GM12878 (cell line): Measurements from ENCODE around the gene EPDR1. TPM values are rescaled to one million over a fixed set of nuclear protein-coding genes. Genes with fewer than 3 reads are reported as not detected.

ENCODE experiments used
- ATAC-seq: fragments of 200-7000 bp; cut with Tn5 transposase; 3 replicates; pipeline ENCODE4 v1.9.1; 2020; ENCODE audit warnings: mild to moderate bottlenecking, moderate library complexity
- BruUV-seq: library from RNA; stranded (reverse); fragments of 400-500 nt; replicated peaks from 2 replicates; lab custom pipeline; 2021; lab: Mats Ljungman, UMichigan
- CTCF ChIA-PET: fragments of 300-600 bp; sonication (Branson Sonifier 250); formaldehyde crosslinking; extraction: SDS; loops from one replicate; lab custom pipeline; 2021; ENCODE audit warnings: inconsistent platforms; lab: Yijun Ruan, JAX
- POLR2A ChIA-PET: fragments of 350-600 bp; formaldehyde crosslinking; extraction: SDS; loops from one replicate; lab custom pipeline; 2021; ENCODE audit warnings: inconsistent platforms; lab: Charles Lee
- RAD21 ChIA-PET: fragments of 300-600 bp; sonication (Branson Sonifier 250); formaldehyde crosslinking; loops from one replicate; lab custom pipeline; 2023; ENCODE audit warnings: antibody characterized with exemption; ENCODE audit not compliant: unreplicated experiment; lab: Charles Lee
- SMC1A ChIA-PET: fragments of 300-600 bp; sonication (Branson Sonifier 250); formaldehyde crosslinking; loops from one replicate; lab custom pipeline; 2023; ENCODE audit not compliant: unreplicated experiment, uncharacterized antibody; lab: Charles Lee
- DNase-seq: peaks from one replicate; pipeline ENCODE4 v3.0.0-alpha.2; 2011; ENCODE audit warnings: low read depth, low spot score
- FAIRE-seq: peaks from 3 replicates; lab custom pipeline; 2011; peaks lifted over from hg19 to GRCh38; lab: Jason Lieb, UNC
- H2AFZ ChIP-seq: 2 replicates; pipeline ENCODE4 v1.6.0; 2011; ENCODE audit warnings: low read depth, low read length, control low read depth; ENCODE audit not compliant: control insufficient read depth
- H3K27ac ChIP-seq: 2 replicates; pipeline ENCODE4 v1.5.1; 2011; ENCODE audit warnings: control low read depth; ENCODE audit not compliant: control insufficient read depth, insufficient read depth
- H3K27me3 ChIP-seq, 2 experiments: replicated peaks in 1 of 2; 2 replicates each; pipeline versions ENCODE4 v1.6.0 to v1.6.1; 2011; ENCODE audit warnings: low read length in 1 of 2; ENCODE audit not compliant: control insufficient read depth in 2 of 2, insufficient read depth in 2 of 2
- H3K36me3 ChIP-seq, 2 experiments: 2 replicates each; pipeline ENCODE4 v1.5.1; 2011; ENCODE audit warnings: low read length in 1 of 2; ENCODE audit not compliant: control insufficient read depth in 2 of 2, insufficient read depth in 2 of 2
- H3K4me1 ChIP-seq: 2 replicates; pipeline ENCODE4 v1.6.1; 2011; ENCODE audit warnings: mild to moderate bottlenecking, low read length, moderate library complexity, mixed read lengths; ENCODE audit not compliant: control insufficient read depth, insufficient read depth
- H3K4me2 ChIP-seq: 2 replicates; pipeline ENCODE4 v1.6.0; 2011; ENCODE audit warnings: control low read depth; ENCODE audit not compliant: control insufficient read depth, insufficient read depth
- H3K4me3 ChIP-seq: fragments of 200-600 bp; sonication (generic); 2 replicates; pipeline ENCODE4 v1.5.1; 2016
- H3K79me2 ChIP-seq: 2 replicates; pipeline ENCODE4 v1.6.0; 2011; ENCODE audit warnings: low read length; ENCODE audit not compliant: control insufficient read depth, insufficient read depth
- H3K9ac ChIP-seq: 2 replicates; pipeline ENCODE4 v1.8.0; 2011; ENCODE audit warnings: low read length, control low read depth, mixed read lengths; ENCODE audit not compliant: control insufficient read depth, insufficient read depth
- H3K9me3 ChIP-seq: replicated peaks from 3 replicates; pipeline ENCODE4 v1.5.1; 2011; ENCODE audit warnings: mild to moderate bottlenecking, low read length; ENCODE audit not compliant: control insufficient read depth, insufficient read depth
- H4K20me1 ChIP-seq: 2 replicates; pipeline ENCODE4 v1.6.0; 2011; ENCODE audit not compliant: control insufficient read depth, insufficient read depth
- BHLHE40 ChIP-seq, 2 experiments: fragments of 450-650 bp in 1 of 2; IDR thresholded peaks; 2 replicates each; pipeline ENCODE4 v1.6.1; 2011 to 2017; ENCODE audit warnings: low read depth in 2 of 2, borderline replicate concordance in 1 of 2, improper control_type of control experiment in 1 of 2, low read length in 1 of 2, mild to moderate bottlenecking in 1 of 2
- CUX1 ChIP-seq: IDR thresholded peaks from 2 replicates; pipeline ENCODE4 v1.6.1; 2012; ENCODE audit warnings: improper control_type of control experiment, low read depth, low read length; ENCODE audit not compliant: insufficient replicate concordance
- EED ChIP-seq: sonication (generic); IDR thresholded peaks from 2 replicates; pipeline ENCODE4 v1.6.1; 2016; ENCODE audit warnings: antibody characterized with exemption, low read depth
- EGR1 ChIP-seq, 2 experiments: IDR thresholded peaks; 1 replicate in 1 of 2; 2 replicates in 1 of 2; pipeline ENCODE4 v1.6.1; 2011 to 2012; ENCODE audit warnings: low read depth in 2 of 2, low read length in 2 of 2, borderline replicate concordance in 1 of 2, mild to moderate bottlenecking in 1 of 2, moderate library complexity in 1 of 2
- ELK1 ChIP-seq: IDR thresholded peaks from 2 replicates; pipeline ENCODE4 v1.6.1; 2012; ENCODE audit warnings: low read depth, low read length, improper control_type of control experiment
- FOS ChIP-seq: IDR thresholded peaks from 3 replicates; pipeline ENCODE4 v1.6.1; 2011; ENCODE audit warnings: borderline replicate concordance; ENCODE audit not compliant: insufficient read length; ENCODE audit errors: extremely low read depth
- HSF1 ChIP-seq: fragments of 150-350 bp; IDR thresholded peaks from 2 replicates; pipeline ENCODE4 v1.6.1; 2014; ENCODE audit warnings: mild to moderate bottlenecking, low read depth, low read length
- KAT2A ChIP-seq: conservative IDR thresholded peaks from 2 replicates; pipeline ENCODE4 v1.6.1; 2011; ENCODE audit warnings: low read depth, low read length; ENCODE audit not compliant: control insufficient read depth
- MTA3 ChIP-seq: IDR thresholded peaks from 2 replicates; pipeline ENCODE4 v1.6.1; 2012; ENCODE audit warnings: low read length, inconsistent platforms, borderline replicate concordance
- NFIC ChIP-seq: IDR thresholded peaks from 2 replicates; pipeline ENCODE4 v1.6.1; 2012; ENCODE audit warnings: low read depth, mild to moderate bottlenecking, inconsistent platforms, low read length, moderate library complexity
- SIN3A ChIP-seq: IDR thresholded peaks from 2 replicates; pipeline ENCODE4 v1.6.1; 2012; ENCODE audit warnings: low read depth, low read length, improper control_type of control experiment
- STAT3 ChIP-seq: IDR thresholded peaks from 2 replicates; pipeline ENCODE4 v1.6.1; 2011; ENCODE audit warnings: low read depth, low read length, improper control_type of control experiment
- SUPT20H ChIP-seq: IDR thresholded peaks from 2 replicates; pipeline ENCODE4 v1.6.1; 2011; ENCODE audit warnings: low read depth, mild to moderate bottlenecking, low read length, moderate library complexity, borderline replicate concordance; ENCODE audit not compliant: control insufficient read depth
- TAF1 ChIP-seq: IDR thresholded peaks from 2 replicates; pipeline ENCODE4 v1.6.1; 2011; ENCODE audit warnings: mild to moderate bottlenecking, low read depth, low read length, borderline replicate concordance
- TARDBP ChIP-seq: IDR thresholded peaks from 2 replicates; pipeline ENCODE4 v1.6.1; 2016; ENCODE audit warnings: borderline replicate concordance
- TCF12 ChIP-seq: IDR thresholded peaks from 2 replicates; pipeline ENCODE4 v1.6.1; 2011; ENCODE audit warnings: low read depth, mild to moderate bottlenecking, low read length
- WGBS: methylation state at CpG from one replicate; pipeline ENCODE4 v1.1.6; 2016; ENCODE audit warnings: low lambda C conversion rate; ENCODE audit not compliant: insufficient replicate concordance, insufficient coverage; ENCODE audit errors: missing lambda C conversion rate; 5-methylcytosine and 5-hydroxymethylcytosine counted together
- in situ Hi-C: fragments of 300-500 bp; cut with MboI; formaldehyde crosslinking; loops from 9 replicates; pipeline ENCODE4 v1.14.3; 2018; ENCODE audit warnings: mixed read lengths
- intact Hi-C: fragments of 100-400 bp; cut with micrococcal nuclease; formaldehyde crosslinking; loops from one replicate; pipeline ENCODE4 v1.14.2; 2022; ENCODE audit not compliant: unreplicated experiment
- polyA plus RNA-seq, 11 experiments: library from polyadenylated mRNA; depleted of rRNA in 4 of 11; unstranded in 6 of 11; stranded (reverse) in 5 of 11; fragments of >200 nt; fragmentation: Nextera tagmentation in 4 of 11; fragmentation: Illumina TruSeq in 1 of 11; extraction: Ambion mirVana in 4 of 11; extraction: Trizol in 1 of 11; gene quantifications; 1 replicate in 1 of 11; 2 replicates in 10 of 11; pipeline versions ENCODE4 v1.2.1 to v1.2.3, GENCODE V29; 2011 to 2016; ENCODE audit warnings: inconsistent platforms in 2 of 11, missing spikeins in 2 of 11, low read depth in 1 of 11
- total RNA-seq, 4 experiments: library from RNA; depleted of rRNA in 3 of 4; stranded (reverse); fragments of >200 nt in 3 of 4; fragmentation: Illumina TruSeq in 1 of 4; extraction: Trizol in 1 of 4; gene quantifications; 2 replicates each; pipeline versions ENCODE4 v1.2.1 to v1.2.3, GENCODE V29; 2013 to 2021

Gene EPDR1
- total and polyA plus RNA-seq, 10 of the 15 experiments (the other 5 are each of a cell fraction or from before 2014, with no cell fraction given) = 1.2 to 18.8 (median 4.7) TPM

- H3K79me2 ChIP-seq = no peaks in the 10 kb centered on the region
- no peak overlapping the region for H2AFZ ChIP-seq
- ChIA-PET CTCF (interaction anchor here (1.1 kb wide), 1 partner anchor 27 kb away, joined by 3 read pairs; no protein-coding TSS in a partner anchor), SMC1A (interaction anchor here (0.7 to 1.6 kb wide), 4 partner anchors 13 to 95 kb away, joined by 3 to 4 read pairs (median 3); no protein-coding TSS in a partner anchor), POLR2A (interaction anchor here (0.6 kb wide), 1 partner anchor 148 kb away, joined by 3 read pairs; no protein-coding TSS in a partner anchor), RAD21 (interaction anchor here (1.1 kb wide), 1 partner anchor 48 kb away, joined by 3 read pairs; no protein-coding TSS in a partner anchor)
- no peaks in the 10 kb centered on the region for H3K9me3 ChIP-seq
- no peaks in the 10 kb centered on the region for H3K36me3 ChIP-seq
- H4K20me1 ChIP-seq = no peaks in the 10 kb centered on the region
- no peak overlapping the region for H3K9ac ChIP-seq
- no peak overlapping the region for H3K27ac ChIP-seq
- WGBS = 0% methylated on average over 2 of the region's 2 CpGs
- no peak overlapping the region for H3K4me2 ChIP-seq
- peak; percentile 36 for ATAC-seq
- H3K4me3 ChIP-seq = no peak overlapping the region
- FAIRE-seq = no peak
- peaks cover 7% of the 10 kb centered on the region; the same call in 1 of the 2 replicates for H3K4me1 ChIP-seq
- DNase-seq = peak; percentile 19
- BruUV-seq = no TSS peak
- H3K27me3 ChIP-seq = no peaks in the 10 kb centered on the region
- in situ Hi-C loops = no loop called here
- intact Hi-C loops = no loop called here
- TF ChIP-seq SIN3A (no peak), ELK1 (no peak), TAF1 (no peak), EED (no peak), KAT2A (no peak), CUX1 (no peak), TARDBP (no peak), SUPT20H (no peak), HSF1 (no peak), BHLHE40 (IDR thresholded peaks at IDR 0.05; ENCODE audit: borderline replicate concordance in 1 of 2, low read depth in 2 of 2, low read length in 1 of 2) (peak in 1 of 2 experiments; percentile 39; a peak in 1 of 4 replicates), MTA3 (no peak), NFIC (no peak; the same call in 1 of the 2 replicates), TCF12 (no peak), EGR1 (IDR thresholded peaks at IDR 0.05; ENCODE audit: borderline replicate concordance in 1 of 2, low read depth in 2 of 2, low read length in 2 of 2) (no peak), FOS (no peak), STAT3 (no peak)
These were observed 72.6 kb downstream of the EPDR1 start for GRCh38 chr7:37993060-37993501.
